ENCODE results near the gene GPA33.
A peak's percentile ranks its signal among the peaks of the same experiment; 100 is the strongest.

GPA33 gene

GRCh38 chr1:167116174-167116573 lies 26.0 kb upstream of the GPA33 start:
- no peak for DNase-seq

- no peak for DNase-seq
Observed at GRCh38 chr1:167115655-167116054, 25.5 kb upstream of the GPA33 start.

- DNase-seq: no peak
Observed at GRCh38 chr1:167114725-167115124, 24.5 kb upstream of the GPA33 start.

- DNase-seq: no peak
Observed at GRCh38 chr1:167111868-167112709, 21.9 kb upstream of the GPA33 start.

- DNase-seq: no peak
Observed at GRCh38 chr1:167110586-167110985, 20.4 kb upstream of the GPA33 start.

- peak; percentile 71 for DNase-seq
Observed at GRCh38 chr1:167109125-167109524, 18.9 kb upstream of the GPA33 start.

GRCh38 chr1:167107456-167107855 lies 17.3 kb upstream of the GPA33 start:
- DNase-seq: no peak

- no peak for DNase-seq
Observed at GRCh38 chr1:167106119-167106461, 15.9 kb upstream of the GPA33 start.

- no peak for DNase-seq
Observed at GRCh38 chr1:167105271-167106118, 15.3 kb upstream of the GPA33 start.

- DNase-seq: peak; percentile 17
Observed at GRCh38 chr1:167104256-167104633, 14.1 kb upstream of the GPA33 start.

- no peak for DNase-seq
Observed at GRCh38 chr1:167102906-167103573, 12.9 kb upstream of the GPA33 start.

- no peak for DNase-seq
Observed at GRCh38 chr1:167101754-167102153, 11.6 kb upstream of the GPA33 start.

GRCh38 chr1:167100730-167101129 lies 10.6 kb upstream of the GPA33 start:
- no peak for DNase-seq

GRCh38 chr1:167099851-167100250 lies 9.7 kb upstream of the GPA33 start:
- peak; percentile 3 for DNase-seq

- no peak for DNase-seq
Observed at GRCh38 chr1:167095368-167095767, 5.2 kb upstream of the GPA33 start.

GRCh38 chr1:167094690-167095089 lies 4.5 kb upstream of the GPA33 start:
- no peak for DNase-seq

- DNase-seq: peak; percentile 89
Observed at GRCh38 chr1:167093846-167094516, 3.8 kb upstream of the GPA33 start, which contains the start of gene STYXL2. STYXL2 (plus strand) TSS chr1:167094075; CDS start chr1:167094850, 775 bp downstream.

GRCh38 chr1:167092653-167093052 lies 2.5 kb upstream of the GPA33 start:
- no peak for DNase-seq

- no peak for DNase-seq
Observed at GRCh38 chr1:167089939-167090313, 251 bp downstream of the GPA33 start.

GRCh38 chr1:167088746-167089417 lies 1.3 kb downstream of the GPA33 start:
- no peak for DNase-seq

GRCh38 chr1:167086768-167087167 lies 3.4 kb downstream of the GPA33 start:
- DNase-seq: no peak

GRCh38 chr1:167086033-167086432 lies 4.1 kb downstream of the GPA33 start:
- no peak for DNase-seq
